Dermis blood vessel endothelial cell (primary cell): ENCODE measurements around the gene RARA. TPM values are rescaled to one million over a fixed set of nuclear protein-coding genes. Genes with fewer than 3 reads are reported as not detected.
"Not testable (repeated sequence)": the region's sequence is repeated elsewhere in the genome, so short reads cannot be mapped to it uniquely, and the experiment has no call there.

Source experiments
- DNase-seq: peaks from one replicate; pipeline ENCODE4 v3.0.0; 2010
- total RNA-seq: library from RNA; depleted of rRNA; stranded (reverse); fragments of >200 nt; gene quantifications from 2 replicates; pipeline ENCODE4 v1.2.3, GENCODE V29; 2014

RARA gene
- total RNA-seq, 1 donor from 2014 or later: 9.7 TPM

- DNase-seq: peak; percentile 93
These were observed 49.5 kb downstream of the RARA start for GRCh38 chr17:40358323-40359038.

- no peak for DNase-seq
These were observed 51.1 kb downstream of the RARA start for GRCh38 chr17:40360091-40360490.

- no peak for DNase-seq
These were observed 52.3 kb downstream of the RARA start for GRCh38 chr17:40361063-40361924.

- no peak for DNase-seq
These were observed 53.1 kb downstream of the RARA start for GRCh38 chr17:40361925-40362695.

GRCh38 chr17:40362696-40363110, 53.7 kb downstream of the RARA start:
- peak; percentile 89 for DNase-seq

- peak; percentile 59 for DNase-seq
These were observed 54.3 kb downstream of the RARA start for GRCh38 chr17:40363111-40363827.

GRCh38 chr17:40364121-40364861, 55.3 kb downstream of the RARA start, which contains the start of gene GJD3:
GJD3 (minus strand) TSS chr17:40364737; CDS start chr17:40363815, 922 bp downstream.
- no peak for DNase-seq

GRCh38 chr17:40364906-40365305, 55.9 kb downstream of the RARA start:
- DNase-seq: no peak

- no peak for DNase-seq
These were observed 57.3 kb downstream of the RARA start for GRCh38 chr17:40366076-40366860.

GRCh38 chr17:40366861-40367518, 58.0 kb downstream of the RARA start:
- no peak for DNase-seq

- DNase-seq: not testable (repeated sequence)
These were observed 58.7 kb downstream of the RARA start for GRCh38 chr17:40367728-40368127.

GRCh38 chr17:40369923-40370322, 60.9 kb downstream of the RARA start:
- DNase-seq: no peak

GRCh38 chr17:40371261-40371929, 62.4 kb downstream of the RARA start:
- DNase-seq: no peak

GRCh38 chr17:40372031-40372430, 63.1 kb downstream of the RARA start:
- no peak for DNase-seq

GRCh38 chr17:40372644-40373043, 63.7 kb downstream of the RARA start:
- DNase-seq: not testable (repeated sequence)

- no peak for DNase-seq
These were observed 64.3 kb downstream of the RARA start for GRCh38 chr17:40373324-40373723.

GRCh38 chr17:40373999-40374398, 65.0 kb downstream of the RARA start:
- no peak for DNase-seq

- no peak for DNase-seq
These were observed 66.0 kb downstream of the RARA start for GRCh38 chr17:40374821-40375498.

GRCh38 chr17:40375786-40376185, 66.8 kb downstream of the RARA start:
- DNase-seq: not testable (repeated sequence)
